ENCODE results near the gene SGPP1.

DNA sequence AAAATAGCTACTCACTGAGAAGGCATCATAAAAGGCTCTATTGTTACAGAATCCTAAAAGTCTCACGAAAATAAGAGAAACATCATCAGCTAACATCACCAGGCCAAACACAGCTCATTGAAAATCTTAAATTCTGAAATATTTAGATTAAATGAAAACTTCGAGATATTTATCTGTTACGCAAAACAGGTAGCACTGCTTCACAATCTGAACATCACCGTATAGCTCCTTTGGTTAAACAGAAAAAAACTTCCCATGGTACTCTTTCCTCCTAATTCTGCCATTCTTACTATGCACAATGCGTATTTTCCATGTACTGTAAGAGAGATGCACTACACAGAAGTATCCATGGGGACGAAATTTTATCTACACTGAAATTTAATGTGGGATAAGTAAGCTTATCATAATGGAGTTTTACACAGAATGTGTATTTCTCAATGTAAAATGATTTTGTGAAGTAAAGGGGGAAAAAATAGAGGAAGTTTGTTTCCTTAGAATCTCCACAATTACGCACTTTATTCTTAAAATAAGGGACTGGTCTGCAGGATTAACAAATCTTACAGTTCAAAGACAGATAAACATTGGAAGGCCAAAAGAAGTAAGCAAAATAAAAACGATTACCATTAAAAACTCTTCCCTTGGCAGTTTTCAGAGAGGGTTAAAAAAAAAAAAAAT lies 1.9 kb downstream of the SGPP1 start:
- TF ChIP-seq CTCF (IDR thresholded peaks at IDR 0.05) (no peak), POLR2A (IDR thresholded peaks at IDR 0.05) (no peak)
